ENCODE data around the gene NUBP2.

DNA sequence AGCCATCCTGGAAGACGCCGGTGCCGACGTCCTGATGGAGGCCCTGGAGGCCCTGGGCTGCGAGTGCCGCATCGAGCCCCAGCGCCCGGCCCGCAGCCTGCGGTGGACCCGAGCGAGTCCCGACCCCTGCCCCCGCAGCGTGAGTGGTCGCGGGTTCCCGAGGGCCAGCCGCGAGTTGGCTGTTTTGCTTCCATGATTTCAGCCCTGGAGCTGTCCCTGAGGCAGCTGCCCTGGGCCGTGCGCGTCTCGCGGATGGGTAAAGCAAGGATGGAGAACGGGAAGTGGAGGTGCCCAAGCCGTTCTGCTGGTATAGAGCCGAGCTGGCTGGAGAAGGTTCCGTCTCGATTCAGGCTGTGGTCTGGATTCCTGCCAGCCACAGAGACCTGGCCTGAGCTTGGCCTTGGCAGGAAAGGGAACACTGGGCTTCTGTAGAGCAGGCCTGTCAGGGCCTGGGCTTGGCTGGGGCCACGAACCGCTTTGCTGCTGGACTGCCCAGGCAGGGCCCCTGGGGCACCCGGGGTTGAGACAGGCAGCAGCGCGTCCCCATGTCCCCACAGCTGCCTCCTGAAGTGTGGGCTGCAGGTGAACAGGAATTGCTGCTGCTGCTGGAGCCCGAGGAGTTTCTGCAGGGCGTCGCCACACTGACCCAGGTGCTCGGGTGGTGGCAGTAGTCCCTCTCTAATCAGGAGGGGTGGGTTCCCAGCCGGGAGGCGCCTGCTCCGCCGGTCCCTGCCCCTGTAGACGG is 8.9 kb upstream of the NUBP2 start:
- TF ChIP-seq, protein P1, sequence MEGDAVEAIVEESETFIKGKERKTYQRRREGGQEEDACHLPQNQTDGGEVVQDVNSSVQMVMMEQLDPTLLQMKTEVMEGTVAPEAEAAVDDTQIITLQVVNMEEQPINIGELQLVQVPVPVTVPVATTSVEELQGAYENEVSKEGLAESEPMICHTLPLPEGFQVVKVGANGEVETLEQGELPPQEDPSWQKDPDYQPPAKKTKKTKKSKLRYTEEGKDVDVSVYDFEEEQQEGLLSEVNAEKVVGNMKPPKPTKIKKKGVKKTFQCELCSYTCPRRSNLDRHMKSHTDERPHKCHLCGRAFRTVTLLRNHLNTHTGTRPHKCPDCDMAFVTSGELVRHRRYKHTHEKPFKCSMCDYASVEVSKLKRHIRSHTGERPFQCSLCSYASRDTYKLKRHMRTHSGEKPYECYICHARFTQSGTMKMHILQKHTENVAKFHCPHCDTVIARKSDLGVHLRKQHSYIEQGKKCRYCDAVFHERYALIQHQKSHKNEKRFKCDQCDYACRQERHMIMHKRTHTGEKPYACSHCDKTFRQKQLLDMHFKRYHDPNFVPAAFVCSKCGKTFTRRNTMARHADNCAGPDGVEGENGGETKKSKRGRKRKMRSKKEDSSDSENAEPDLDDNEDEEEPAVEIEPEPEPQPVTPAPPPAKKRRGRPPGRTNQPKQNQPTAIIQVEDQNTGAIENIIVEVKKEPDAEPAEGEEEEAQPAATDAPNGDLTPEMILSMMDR (IDR thresholded peaks at IDR 0.05), result no peak
- TF ChIP-seq TEAD1 (CRISPR knock-in tag; IDR thresholded peaks at IDR 0.05) (no peak; the same call in 1 of the 2 replicates), ZNF121 (CRISPR knock-in tag; IDR thresholded peaks at IDR 0.05) (no peak), USF2 (CRISPR knock-in tag; IDR thresholded peaks at IDR 0.05) (no peak), ATF3 (CRISPR knock-in tag; conservative IDR thresholded peaks at IDR 0.05) (no peak), EMX1 (CRISPR knock-in tag; IDR thresholded peaks at IDR 0.05) (no peak), ZNF512 (CRISPR knock-in tag; IDR thresholded peaks at IDR 0.05; ENCODE audit: borderline replicate concordance) (no peak), ATF1 (CRISPR knock-in tag; IDR thresholded peaks at IDR 0.05) (no peak)
- TF ChIP-seq, protein P2, sequence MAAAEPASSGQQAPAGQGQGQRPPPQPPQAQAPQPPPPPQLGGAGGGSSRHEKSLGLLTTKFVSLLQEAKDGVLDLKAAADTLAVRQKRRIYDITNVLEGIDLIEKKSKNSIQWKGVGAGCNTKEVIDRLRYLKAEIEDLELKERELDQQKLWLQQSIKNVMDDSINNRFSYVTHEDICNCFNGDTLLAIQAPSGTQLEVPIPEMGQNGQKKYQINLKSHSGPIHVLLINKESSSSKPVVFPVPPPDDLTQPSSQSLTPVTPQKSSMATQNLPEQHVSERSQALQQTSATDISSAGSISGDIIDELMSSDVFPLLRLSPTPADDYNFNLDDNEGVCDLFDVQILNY (CRISPR knock-in tag; IDR thresholded peaks at IDR 0.05), result no peak
- TF ChIP-seq, protein P3, sequence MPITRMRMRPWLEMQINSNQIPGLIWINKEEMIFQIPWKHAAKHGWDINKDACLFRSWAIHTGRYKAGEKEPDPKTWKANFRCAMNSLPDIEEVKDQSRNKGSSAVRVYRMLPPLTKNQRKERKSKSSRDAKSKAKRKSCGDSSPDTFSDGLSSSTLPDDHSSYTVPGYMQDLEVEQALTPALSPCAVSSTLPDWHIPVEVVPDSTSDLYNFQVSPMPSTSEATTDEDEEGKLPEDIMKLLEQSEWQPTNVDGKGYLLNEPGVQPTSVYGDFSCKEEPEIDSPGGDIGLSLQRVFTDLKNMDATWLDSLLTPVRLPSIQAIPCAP (CRISPR knock-in tag; IDR thresholded peaks at IDR 0.05), result no peak
